NK-92 (cell line): ENCODE results near the gene TOMT.

ENCODE experiments used
- DNase-seq: peaks from one replicate; lab custom pipeline; 2025; ENCODE audit not compliant: unreplicated experiment; lab: John Stamatoyannopoulos, UW

Gene TOMT

DNA sequence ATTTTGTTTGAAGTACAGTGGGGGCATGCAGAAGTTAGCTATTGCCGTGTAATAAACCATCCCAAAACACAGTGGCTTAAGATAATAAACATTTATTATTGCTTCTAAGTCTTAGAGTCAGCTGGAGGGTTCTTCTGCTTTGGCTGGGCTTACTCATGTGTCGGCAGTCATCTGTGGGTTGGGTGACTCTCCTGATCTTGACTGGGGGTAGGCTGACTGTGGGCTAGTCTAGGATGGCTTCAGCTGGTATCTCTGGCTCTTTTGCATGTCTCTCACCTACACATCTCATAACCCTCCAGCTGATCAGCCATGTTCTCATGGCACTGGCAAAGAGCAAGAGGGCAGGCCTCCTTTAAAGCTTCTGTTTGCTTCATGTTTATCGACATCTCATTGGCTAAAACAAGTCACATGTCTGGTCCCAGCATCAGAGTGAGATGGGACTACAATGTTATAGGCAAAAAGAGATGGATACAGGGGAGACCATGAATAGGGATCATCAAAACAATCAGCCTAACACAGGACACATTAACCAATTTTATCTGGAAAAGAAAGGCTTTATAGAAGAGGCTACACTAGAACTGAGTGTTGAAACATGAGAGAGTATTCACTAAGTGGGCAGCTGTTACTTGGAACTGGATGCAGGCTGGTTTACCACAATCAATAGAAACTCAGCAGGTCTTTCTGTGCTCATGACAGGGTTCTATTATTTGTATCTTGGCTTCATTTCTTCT lies 19.9 kb upstream of the TOMT start:
- DNase-seq: no peak

DNA sequence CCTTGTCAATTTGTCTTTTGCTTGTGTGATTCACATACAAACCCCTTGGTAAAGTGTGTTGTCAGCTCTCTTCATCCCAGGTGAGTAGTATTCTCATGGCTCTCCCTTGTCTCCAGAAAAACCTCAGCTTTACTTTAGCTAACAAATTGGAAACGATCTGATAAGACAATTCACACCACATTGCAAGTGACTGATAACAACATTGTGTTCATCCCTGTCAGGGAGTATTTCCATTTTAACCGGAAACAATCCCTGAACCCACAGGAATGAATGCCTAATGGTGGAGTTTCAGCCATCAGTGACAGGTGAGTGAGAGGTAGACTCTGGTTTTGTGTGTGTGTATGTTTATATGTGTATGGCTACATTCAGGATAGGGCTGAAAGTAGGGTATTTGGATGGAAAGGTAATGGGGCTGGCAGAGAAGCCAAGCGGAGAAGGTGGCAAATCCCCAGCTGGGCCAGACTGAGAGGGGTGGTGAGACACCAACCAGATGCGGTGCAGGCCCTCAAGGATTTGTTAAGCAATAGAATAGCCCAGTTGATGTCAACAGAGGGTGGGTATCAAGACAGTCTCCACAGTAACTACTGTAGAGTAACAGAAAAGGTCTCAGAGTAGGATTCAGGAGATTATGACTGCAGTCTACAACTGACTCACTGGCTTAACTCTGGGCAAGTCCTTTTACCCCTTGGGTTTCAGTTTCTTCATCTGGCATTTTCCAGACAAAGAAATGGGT lies 17.5 kb upstream of the TOMT start:
- DNase-seq: no peak

DNA sequence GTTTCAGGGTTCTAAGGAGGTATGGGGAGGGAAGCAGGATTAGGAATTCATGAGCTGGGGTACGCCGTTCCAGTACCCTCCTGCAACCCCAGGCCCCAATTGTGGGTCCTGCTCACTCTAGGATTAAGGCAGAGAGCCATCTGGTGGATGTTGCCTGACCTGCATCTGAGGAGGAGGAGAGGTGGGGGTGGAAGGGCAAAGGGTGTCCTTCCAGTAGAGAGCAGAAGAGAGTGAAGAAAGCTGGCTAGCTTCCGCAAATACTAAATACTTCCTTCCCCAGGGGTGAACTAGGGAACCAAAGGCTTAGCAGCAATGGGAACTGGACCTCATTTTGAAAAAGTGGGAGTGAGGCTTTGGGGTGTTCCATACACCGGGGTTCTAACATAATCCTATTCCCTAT lies 14.4 kb upstream of the TOMT start:
- no peak for DNase-seq

DNA sequence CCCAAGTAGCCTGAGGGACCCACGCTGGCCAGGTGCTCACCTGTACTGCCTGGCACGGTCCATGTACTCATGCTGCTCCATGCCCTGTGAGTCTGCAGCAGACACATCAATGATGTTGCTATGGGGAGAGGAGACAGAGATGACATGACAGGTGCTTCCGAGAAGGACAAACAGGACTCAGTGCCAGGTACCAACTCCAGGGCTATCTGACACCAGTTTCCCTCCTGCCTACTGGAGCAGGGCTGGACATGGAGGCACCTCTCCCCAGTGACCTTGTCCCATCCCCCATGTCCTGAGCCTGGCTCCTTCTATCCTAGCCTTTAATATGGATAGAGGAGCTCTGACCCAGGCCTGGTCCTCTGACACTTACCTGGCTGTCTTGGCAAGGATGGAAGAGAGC lies 7.0 kb upstream of the TOMT start:
- no peak for DNase-seq

DNA sequence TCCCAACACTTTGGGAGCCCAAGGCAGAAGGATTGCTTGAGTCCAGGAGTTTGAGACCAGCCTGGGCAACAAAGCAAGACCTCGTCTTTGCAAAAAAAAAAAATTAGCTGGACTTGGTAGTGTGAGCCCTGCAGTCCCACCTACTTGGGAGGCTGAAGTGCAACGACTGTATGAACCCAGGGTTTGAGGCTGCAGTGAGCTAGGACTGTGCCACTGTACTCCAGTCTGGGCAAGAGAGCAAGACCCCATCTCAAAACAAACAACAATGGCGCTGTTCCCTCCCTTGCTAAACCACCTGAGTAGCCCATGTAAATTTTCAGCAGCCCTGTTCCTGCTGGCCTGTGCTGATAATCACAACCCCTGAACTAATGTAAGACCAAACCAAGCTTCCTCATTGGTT lies 5.7 kb upstream of the TOMT start:
- no peak for DNase-seq

DNA sequence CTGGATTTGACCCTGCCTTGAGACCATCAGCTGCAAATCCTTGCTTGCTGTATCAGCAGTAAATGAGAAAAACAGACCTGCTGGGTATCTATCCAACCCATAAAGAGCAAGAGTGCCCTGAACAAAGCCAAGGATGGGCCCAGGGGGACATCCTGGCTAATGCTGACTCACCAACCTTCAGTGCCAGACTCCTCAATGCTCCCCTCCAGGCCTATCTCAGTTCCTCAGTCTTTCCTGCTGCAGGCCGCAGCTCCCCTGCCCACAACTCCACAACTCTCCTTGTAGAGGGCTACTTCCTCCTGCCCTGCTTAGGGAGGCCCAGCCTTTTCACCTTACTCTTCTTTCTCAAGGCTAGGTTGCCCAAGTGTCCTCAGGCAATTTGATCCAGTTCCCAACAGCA lies 5.3 kb upstream of the TOMT start:
- DNase-seq: no peak

DNA sequence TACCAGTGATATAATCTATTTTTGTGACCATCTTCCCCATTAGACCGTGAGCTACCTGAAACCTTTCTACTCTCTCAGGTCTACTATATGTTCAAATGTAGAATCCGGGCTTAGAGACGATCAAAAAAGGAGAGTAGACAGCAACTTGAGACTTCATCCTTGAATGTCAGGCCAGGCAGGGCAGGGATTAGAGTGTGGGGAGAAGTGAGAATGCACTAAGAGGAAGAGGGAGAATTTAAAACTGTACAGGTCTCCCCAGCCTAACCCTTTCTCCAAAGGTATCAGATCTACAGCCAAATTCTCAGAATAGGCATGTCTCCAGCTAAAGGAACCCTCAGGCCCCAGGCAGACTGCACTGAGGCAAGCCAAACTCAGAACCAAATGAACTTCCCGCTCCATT lies 3.6 kb upstream of the TOMT start:
- no peak for DNase-seq

DNA sequence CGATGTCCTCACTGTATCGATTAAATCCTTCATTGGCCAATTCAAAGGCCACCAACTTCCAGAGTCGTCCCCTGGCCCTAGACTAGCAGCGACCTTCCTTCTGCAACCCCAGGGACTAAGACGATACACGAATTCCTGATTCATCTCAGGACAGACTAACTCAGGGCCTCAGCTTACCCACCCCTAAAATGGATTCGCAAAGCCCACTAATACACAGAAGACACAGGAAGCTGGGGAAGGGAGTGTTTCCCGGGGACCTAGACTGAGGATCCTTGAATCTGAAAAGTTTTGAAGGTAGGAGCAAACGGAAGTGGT lies 3.1 kb upstream of the TOMT start:
- DNase-seq: no peak

DNA sequence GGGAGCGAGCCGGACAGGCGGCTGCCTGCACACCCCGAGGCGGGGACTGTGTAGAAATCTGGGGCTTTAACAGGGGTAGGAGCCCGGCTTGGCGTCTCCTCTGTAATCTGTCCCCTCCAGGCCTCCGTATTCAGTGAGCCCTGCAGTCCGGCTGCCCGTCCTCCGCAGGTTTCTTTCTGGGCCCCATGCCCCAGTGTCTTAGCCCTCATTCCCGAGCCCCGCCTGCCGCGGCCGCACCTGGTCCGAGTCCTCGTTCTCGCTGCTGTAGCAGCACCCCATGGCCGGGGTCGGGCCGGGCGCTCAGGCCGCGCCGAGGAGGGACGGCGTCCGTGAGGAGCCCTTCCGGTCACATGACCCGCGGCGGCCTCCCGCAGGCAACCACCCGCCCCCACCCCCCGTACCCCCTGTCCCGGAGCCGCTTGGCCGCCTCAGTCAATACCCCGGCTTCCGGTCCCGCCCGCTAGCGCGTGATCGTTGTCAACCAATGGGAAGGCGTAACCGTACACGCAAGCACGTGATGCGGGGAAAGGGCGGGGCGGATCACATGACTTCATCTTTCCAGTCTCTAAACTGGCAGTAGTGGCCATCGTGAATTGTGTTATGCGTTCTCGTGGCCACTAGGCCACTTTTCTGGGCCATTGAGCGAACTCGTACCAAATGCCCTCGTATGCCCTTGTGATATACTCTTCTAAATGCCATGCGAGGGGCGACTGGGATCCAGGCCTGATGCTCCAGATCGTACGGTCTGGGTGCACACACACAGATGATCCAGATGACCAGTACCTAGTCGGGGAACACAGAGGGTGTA lies 2.6 kb upstream of the TOMT start, which contains the start of gene LAMTOR1:
TSS of gene LAMTOR1 (minus strand) at position 352 of the 808 bp plus-strand sequence. CDS start at position 279, 73 bp downstream.
- peak; percentile 91 for DNase-seq

DNA sequence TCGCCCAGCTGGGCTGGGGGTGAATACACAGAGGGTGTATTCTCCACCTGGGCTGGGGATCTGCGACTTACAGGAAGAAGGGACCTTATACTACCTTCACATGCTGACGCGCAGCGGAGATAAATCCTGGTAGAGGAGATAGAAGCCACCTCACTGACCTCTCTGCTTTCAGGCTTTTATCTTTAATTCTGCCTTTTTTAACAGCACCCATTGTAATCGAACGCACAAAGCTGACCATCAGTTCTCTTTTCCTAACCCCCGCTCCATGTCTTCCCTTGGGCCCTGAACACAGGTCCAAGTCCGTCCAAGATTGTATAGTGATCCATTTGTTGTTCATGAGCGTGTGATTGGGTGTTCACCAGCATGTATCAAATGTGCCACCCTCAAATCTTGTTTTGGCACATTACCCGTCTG lies 2.0 kb upstream of the TOMT start:
- DNase-seq: no peak

DNA sequence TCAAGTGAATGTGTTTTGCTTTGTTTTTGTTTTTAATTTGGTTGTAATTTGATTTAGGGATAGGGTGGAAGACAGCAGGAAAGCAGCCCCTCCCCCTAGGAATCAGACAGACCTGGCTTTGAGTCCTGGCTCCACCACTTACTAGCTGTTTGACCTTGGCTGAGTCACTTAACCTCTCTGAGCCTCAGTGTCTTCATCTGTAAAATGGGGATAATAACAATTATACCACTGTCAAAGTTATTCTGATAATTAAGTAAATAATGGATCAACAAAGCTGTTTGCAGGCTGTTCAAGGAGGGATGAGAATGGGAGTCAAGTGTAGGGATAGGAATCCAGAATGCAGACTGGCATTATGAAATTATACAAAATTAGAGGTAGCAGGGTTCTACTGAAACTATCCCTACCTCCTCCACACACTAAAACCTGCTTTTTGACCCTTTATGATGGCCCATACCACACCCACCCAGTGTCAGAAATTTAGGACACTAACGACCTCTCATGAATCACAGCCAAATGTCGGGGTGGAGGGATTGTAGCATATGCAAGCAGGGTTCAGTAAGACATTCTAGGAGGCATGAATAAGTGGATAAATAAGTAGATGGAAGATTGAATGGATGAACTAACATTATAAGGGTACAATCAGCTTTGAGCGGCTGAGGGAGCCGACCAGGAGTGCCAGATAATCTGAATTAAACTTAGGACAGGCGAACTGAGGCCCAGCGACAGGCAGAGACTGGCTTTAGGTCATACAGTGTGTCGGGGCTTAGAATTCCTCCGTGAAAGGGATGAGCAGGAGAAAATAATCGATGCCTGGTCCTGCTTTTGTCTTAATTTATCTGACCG lies 5.8 kb downstream of the TOMT start:
- no peak for DNase-seq

DNA sequence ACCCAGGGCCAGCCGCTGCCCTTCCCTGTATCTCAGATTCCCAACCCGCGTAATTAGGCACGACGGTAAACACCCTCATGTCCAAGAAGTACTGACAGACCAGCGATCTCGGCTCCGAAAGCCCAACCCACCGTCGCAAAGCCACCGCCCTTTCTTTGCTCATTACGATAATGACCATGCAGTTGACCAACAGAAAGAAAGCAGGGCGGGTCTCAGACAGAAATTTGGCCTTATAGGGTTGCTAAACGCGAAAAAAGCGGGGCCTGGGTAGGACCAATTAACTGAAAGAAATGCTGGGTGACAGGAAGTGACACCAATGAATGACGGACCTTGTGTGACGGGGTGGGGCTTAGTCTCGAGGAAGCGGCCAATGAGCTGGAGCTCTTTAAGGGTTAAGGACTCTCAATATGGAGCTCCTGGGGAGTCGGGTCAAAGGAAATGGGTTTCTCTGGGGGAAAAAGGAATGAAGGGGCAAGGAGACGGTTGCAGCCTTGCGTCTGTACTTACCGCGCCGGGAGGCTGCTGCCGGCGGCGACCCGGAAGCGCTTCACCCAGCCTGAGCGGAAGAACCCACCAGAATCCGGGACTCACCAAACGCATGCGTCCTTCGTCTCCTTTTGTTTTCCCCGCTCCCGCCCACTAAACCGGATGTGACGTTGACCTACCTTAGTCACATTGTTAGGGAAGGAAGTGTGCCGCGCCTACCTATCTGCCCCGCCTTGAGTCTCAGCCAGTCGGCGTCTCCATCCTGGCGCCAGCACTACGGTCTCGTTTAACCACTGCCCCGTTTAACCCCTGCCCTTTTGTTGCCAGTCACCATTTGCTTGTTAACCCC lies 6.6 kb downstream of the TOMT start, which contains the start of gene ANAPC15:
TSS of gene ANAPC15 (minus strand) at position 553 of the 835 bp plus-strand sequence. CDS start 1,419 bp downstream, outside the sequence.
- DNase-seq: peak; percentile 84

DNA sequence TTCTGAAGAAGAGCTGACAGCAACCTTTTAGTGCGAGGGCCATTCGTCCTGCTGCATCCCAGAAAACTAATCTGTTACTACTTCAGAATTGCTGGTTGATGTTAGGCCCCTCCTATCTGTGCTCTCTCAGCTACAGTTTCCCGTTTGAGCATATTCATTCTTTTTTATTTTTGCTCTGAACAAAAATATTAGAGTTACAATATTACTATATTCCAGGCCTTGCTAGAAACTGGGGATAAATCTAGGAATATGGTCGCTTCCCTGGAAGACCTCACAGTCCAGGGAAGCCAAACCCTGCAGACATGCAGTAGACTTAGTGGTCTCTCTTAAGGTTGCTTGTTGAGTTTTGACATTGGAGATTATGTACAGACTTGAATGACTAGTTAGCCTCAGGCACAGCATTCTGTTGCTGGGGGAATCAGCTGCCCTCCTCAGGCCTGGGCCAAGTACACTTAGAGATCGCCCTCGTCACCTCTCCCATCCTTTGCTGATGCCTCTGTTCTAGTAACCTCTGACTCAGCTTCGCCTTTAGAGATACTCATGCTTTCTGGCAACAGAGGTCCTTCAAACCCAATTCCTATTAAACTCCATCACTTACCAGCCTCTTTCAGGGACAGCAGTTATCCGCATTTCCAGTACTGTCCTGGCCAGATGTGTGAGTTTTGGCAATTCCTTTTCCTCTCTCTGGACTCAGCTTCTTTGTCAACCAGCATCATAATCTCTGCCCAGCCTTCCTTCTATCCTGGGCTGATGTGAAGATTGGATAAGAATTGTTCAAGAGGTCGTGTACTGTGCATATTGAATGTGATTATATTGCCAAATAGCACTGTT lies 7.5 kb downstream of the TOMT start:
- DNase-seq: no peak

DNA sequence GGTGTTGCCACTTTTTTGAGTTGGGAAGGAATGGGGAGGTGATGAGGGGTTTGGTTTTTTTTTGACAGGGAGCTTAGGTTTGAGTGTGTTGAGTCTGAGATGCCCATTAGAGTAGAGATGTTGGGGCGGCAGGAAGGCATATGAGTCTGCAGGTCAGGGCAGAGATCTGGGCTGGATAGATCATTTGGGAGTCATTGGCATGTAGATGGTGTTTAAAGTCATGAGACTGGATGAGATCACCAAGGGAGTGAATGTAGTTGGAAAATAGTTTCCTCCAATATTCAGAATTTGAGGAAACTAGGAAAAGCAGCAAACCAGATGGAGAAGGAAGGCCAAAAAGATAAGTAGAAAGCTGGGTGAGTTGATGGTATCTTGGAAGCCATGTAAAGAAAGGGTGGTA lies 8.8 kb downstream of the TOMT start:
- DNase-seq: no peak

DNA sequence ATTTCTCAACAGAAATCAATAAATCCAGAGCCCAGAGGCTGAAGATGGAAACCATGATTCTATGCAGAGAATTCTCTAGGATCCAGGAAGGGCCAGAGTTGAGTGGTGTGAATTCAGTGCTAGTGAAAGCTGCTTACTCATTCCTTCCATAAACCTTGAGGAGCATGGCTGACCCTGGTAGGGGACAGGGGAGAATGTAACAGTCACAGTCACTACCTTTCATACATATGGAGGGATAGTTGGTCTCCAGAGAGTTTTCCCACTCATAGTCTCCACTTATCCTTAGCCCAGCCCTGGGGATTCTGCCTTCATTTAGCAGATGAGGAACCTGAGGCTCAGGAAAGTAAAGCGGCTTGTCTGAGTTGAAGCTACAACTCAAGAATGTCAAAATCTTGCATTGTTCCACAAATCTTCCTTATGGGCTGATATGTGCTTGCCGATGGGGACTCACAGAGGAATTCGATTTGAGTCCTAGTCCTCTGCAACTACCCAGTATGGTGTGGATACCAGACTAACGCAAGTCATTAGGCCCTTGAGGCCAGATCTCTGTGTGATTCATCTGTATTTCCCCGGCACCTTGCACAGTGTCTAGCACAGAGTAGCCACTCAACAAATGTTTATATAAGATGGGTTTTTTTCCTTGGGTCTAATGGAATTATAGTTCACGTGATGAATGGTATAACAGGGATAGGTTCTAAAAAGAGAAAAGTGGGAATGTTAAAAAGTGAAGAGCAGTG lies 10.5 kb downstream of the TOMT start:
- DNase-seq: no peak

DNA sequence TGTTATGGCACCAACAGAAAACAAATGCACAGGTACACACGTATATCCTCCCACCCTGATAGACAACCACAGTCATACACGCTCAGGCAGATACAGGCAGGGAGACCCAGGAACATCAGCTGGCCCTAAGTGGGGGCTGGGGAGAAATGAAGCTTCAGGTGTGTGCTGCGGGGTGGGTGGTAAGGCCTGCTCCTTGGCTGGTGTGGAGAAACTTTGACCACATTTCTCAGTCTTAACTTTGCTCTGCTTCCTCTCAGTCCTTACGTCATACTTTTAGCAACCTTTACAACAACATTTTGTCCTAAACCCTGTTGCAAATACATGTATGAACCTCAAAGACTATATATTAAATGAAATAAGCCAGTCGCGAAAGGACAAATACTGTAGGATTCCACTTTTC lies 13.5 kb downstream of the TOMT start:
- DNase-seq: no peak

DNA sequence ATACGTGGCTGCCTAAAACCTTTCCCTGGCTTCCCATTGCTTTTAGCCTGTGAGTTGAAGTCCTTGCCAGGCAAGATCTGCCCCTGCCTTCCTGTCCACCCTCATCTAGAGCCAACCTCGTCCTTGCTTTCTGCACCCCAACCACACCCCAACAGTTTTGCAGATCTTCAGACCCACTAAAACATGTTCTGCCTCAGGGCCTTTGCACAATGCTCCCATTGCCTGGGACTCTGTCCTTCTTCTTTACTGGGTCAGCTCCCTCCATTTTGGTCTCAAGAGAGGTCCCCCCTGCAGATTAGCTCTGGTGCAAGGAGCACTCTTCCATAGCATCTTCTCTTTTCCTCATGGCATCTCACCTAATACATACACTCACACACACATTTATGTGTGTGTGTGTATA lies 15.2 kb downstream of the TOMT start:
- DNase-seq: no peak

DNA sequence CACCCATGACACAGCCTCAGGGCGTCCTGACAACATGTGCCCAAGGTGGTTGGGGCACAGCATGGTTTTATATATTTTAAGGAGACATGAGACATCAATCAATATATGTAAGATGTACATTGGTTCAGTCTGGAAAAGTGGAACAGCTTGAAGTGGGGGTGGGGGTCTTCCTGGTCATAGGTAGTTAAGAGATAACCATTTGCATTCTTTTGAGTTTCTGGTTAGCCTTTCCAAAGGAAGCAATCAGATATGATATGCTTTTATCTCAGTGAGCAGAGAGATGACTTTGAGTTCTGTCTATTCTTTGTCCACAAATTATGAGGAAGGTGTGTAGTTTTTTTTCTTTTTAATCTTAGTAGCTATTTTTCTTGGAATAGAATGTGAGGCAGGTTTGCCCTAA lies 16.9 kb downstream of the TOMT start:
- no peak for DNase-seq
